ENCODE results near the gene ZFAND6. TPM values are rescaled to one million over a fixed set of nuclear protein-coding genes. Genes with fewer than 3 reads are reported as not detected.

The ZFAND6 gene
- total RNA-seq, 1 donor from 2014 or later, result 46.8 TPM

DNA sequence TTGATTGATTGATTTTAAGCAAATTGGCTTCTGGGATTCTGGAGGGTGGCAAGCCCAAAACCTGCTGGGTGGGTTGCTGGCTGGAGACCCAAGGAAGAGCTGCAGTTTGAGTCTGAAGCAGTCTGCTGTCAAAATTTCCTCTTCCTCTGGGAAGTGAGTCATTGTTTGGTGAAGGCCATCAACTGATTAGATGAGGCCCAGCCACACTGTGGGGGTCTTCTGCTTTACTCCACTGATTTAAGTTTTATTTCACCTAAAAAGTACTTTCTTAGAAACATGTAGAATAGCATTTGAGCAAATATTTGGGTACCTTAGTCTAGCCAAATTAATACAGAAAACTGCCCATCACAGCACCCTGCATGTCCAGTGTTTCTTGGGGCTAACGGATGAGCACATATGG lies 127.1 kb downstream of the ZFAND6 start:
- H3K4me1 Mint-ChIP-seq (ENCODE audit: low read depth), result peaks cover 6% of the 10 kb centered on the region
- no peak for DNase-seq (ENCODE audit: low spot score)
- peaks cover 3% of the 10 kb centered on the region for H3K9me3 Mint-ChIP-seq (ENCODE audit: low read depth)
- no peak overlapping the region for H3K27ac Mint-ChIP-seq (ENCODE audit: unreplicated experiment)
- H3K27me3 Mint-ChIP-seq (ENCODE audit: low read depth), result no peaks in the 10 kb centered on the region
- TF ChIP-seq CTCF (IDR thresholded peaks at IDR 0.05), result no peak
- peaks cover 28% of the 10 kb centered on the region for H3K36me3 Mint-ChIP-seq (ENCODE audit: low read depth)
- H3K4me3 Mint-ChIP-seq (ENCODE audit: unreplicated experiment), result no peak overlapping the region

Other genes starting within 250 kb of the ZFAND6 start
- gene MTHFS, start 162.7 kb upstream of the ZFAND6 start, total RNA-seq, result 12.9 to 16.9 TPM (median 13.0 TPM) in 3 replicates
- gene BCL2A1, start 88.5 kb upstream of the ZFAND6 start, total RNA-seq, result not detected in 3 replicates
- 16.2 to 18.1 TPM (median 17.1 TPM) in 3 replicates for gene FAH, start 93.3 kb downstream of the ZFAND6 start, total RNA-seq
- not detected in 3 replicates for gene CTXND1, start 192.5 kb downstream of the ZFAND6 start, total RNA-seq